NCI-H524 treated with DMSO at 0.1 percent for 48 hours (cell line): ENCODE data around the gene BICD1.

Experiments used
- DNase-seq: peaks from one replicate; lab custom pipeline; 2025; lab: John Stamatoyannopoulos, UW

Gene BICD1

GRCh38 chr12:32402946-32403345 is 296.3 kb downstream of the BICD1 start:
- no peak for DNase-seq

DNA sequence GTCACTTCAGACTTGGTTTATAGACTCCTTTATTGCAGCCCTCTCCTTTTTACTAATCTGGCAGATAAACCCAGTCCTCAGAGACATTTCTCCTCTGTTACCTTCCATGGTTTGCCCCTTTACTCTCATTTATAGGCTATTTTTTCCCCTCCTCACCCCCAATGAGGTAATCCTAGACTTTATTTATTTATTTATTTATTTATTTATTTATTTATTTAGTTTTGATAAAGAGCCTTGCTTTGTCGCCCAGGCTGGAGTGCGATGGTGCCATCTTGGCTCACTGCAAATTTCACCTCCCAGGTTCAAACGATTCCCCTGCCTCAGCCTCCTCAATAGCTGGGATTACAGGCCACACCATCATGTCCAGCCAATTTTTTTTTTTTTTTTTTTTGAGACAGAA is 301.1 kb downstream of the BICD1 start:
- DNase-seq = no peak

- DNase-seq = no peak
Observed at GRCh38 chr12:32413412-32413811, 306.8 kb downstream of the BICD1 start.

DNA sequence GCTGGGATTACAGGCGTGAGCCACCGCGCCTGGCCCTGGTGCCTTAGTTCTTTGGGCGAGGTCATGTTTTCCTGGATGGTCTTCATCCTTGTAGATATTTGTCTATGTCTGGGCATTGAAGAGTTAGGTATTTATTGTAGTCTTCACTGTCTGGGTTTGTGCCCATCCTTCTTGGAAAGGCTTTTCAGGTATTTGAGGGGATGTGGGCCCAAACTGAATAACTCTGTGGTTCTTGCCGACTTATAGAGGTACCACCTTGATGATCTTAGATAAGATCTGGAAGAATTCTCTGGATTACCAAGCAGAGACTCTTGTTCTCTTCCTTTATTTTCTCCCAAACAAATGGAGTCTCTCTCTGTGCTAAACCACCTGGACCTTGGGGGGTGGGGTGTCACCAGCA is 311.6 kb downstream of the BICD1 start:
- no peak for DNase-seq

- no peak for DNase-seq
Observed at GRCh38 chr12:32418903-32419519, 312.4 kb downstream of the BICD1 start.

DNA sequence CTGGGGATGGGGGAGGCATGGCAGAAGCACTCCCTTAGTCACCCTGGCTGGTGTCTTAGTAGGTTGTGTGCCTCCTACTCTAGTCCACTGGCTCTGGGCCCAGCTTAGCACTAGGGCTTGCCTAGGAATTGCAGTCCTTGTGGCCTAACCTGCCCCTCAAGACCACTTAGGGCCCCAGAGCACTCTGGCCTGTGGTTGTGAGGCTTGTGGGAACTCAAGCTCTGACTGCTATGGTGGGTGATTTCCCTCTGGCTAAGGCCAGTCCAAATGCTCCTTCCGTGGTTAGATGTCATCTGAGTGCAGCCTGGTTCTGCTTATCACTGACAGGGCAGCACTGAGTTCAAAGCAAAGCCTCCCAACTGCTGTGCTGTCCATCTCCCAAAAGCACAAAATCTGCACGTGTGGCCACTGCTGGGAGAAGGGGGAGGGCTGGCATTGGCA is 312.9 kb downstream of the BICD1 start:
- DNase-seq = no peak

- DNase-seq = no peak
Observed at GRCh38 chr12:32420356-32420755, 313.7 kb downstream of the BICD1 start.

DNA sequence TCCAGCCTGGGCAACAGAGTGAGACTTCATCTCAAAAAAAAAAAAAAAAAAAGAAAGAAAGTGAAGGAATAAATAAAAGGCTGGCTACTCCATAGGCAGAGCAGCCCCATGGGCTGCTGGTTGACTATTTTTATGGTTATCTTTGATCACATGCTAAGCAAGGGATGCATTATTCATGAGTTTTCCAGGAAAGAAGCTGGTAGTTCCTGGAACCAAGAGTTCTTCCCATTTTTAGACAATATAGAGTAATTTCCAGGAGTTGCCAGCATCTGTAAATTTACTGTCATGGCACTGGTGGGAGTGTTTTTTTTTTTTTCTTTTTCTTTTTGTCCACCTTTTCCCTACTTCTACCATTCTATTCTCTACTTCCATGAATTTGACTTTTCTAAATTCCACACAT is 316.9 kb downstream of the BICD1 start:
- no peak for DNase-seq

- DNase-seq = peak; percentile 12
Observed at GRCh38 chr12:32431025-32431424, 324.4 kb downstream of the BICD1 start.
